ENCODE data around the gene ADCY10. TPM values are rescaled to one million over a fixed set of nuclear protein-coding genes. Genes with fewer than 3 reads are reported as not detected.

The ADCY10 gene
- polyA plus RNA-seq, 3 donors = 0.09 TPM; not detected in 2

DNA sequence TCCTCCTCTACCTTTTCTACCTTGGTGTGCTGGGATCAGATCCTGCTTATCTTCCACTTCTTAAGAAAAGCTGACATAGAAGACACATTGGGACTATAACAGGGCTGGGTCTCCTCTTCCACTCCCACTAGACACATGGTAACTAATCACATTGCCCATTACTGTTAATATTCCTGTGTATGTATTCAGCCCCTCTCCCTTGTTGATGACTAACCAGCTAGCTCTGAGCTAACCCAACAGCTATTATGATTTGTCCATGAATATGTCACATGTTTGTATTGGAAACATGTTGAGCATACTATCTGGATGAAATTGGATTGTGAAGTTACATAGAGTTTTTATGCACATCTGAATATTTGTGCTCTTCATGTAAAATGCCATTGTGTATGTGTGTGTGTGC, 139.2 kb downstream of the ADCY10 start:
- H3K4me3 Mint-ChIP-seq = no peak overlapping the region
- no peaks in the 10 kb centered on the region for H3K4me1 ChIP-seq (ENCODE audit: control insufficient read depth in 1 of 2, insufficient read depth in 2 of 2, low read length in 2 of 2)

GRCh38 chr1:167773516-167773915, 140.4 kb downstream of the ADCY10 start:
- Histone ChIP-seq H3K4me3 (replicated peaks in 1 of 3; ENCODE audit: low read depth in 2 of 3, low read length in 3 of 3) (no peak overlapping the region), H3K36me3 (replicated peaks in 1 of 2; ENCODE audit: control insufficient read depth in 1 of 2, insufficient read depth in 2 of 2, low read length in 2 of 2) (peaks cover 27 to 77% of the 10 kb centered on the region in 2 donors), H3K79me2 (ENCODE audit: insufficient read depth, low read length) (no peaks in the 10 kb centered on the region), H3K27me3 (ENCODE audit: control insufficient read depth in 2 of 2, insufficient read depth in 2 of 2, low read length in 2 of 2) (no peaks in the 10 kb centered on the region), H3K27ac (ENCODE audit: low read depth in 1 of 2, low read length in 2 of 2) (no peak overlapping the region), H4K20me1 (ENCODE audit: insufficient read depth, low read length) (no peaks in the 10 kb centered on the region), H2AFZ (ENCODE audit: insufficient read depth, low read depth, low read length, poor library complexity, severe bottlenecking) (no peak overlapping the region), H3K9me3 (replicated peaks in 1 of 2; ENCODE audit: control insufficient read depth in 1 of 2, insufficient read depth in 1 of 2, low read length in 2 of 2) (no peaks in the 10 kb centered on the region), H3K4me1 (ENCODE audit: control insufficient read depth in 1 of 2, insufficient read depth in 2 of 2, low read length in 2 of 2) (no peaks in the 10 kb centered on the region), H3K9ac (ENCODE audit: insufficient read depth, low read length, poor library complexity, severe bottlenecking) (no peak overlapping the region), H3K4me2 (replicated peaks; ENCODE audit: extremely low read depth, low read length, poor library complexity, severe bottlenecking) (no peak overlapping the region)
- WGBS (ENCODE audit: insufficient coverage) = no CpG with 5 or more reads among the region's 2 CpGs
- Mint-ChIP-seq H3K9me3 (peaks cover 0 to 4% (median 0%) of the 10 kb centered on the region in 7 donors), H3K27me3 (ENCODE audit: low read depth in 3 of 3) (no peaks in the 10 kb centered on the region), H3K4me1 (peaks cover 9% of the 10 kb centered on the region), H3K36me3 (peaks cover 61 to 73% of the 10 kb centered on the region in 2 donors), H3K27ac (no peak overlapping the region), H3K4me3 (no peak overlapping the region)
- no peak for DNase-seq
- TF ChIP-seq, protein P1, sequence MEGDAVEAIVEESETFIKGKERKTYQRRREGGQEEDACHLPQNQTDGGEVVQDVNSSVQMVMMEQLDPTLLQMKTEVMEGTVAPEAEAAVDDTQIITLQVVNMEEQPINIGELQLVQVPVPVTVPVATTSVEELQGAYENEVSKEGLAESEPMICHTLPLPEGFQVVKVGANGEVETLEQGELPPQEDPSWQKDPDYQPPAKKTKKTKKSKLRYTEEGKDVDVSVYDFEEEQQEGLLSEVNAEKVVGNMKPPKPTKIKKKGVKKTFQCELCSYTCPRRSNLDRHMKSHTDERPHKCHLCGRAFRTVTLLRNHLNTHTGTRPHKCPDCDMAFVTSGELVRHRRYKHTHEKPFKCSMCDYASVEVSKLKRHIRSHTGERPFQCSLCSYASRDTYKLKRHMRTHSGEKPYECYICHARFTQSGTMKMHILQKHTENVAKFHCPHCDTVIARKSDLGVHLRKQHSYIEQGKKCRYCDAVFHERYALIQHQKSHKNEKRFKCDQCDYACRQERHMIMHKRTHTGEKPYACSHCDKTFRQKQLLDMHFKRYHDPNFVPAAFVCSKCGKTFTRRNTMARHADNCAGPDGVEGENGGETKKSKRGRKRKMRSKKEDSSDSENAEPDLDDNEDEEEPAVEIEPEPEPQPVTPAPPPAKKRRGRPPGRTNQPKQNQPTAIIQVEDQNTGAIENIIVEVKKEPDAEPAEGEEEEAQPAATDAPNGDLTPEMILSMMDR (IDR thresholded peaks at IDR 0.05) = no peak
- intact Hi-C loops (cut with micrococcal nuclease) = no loop called here

More for the DNA sequence above, 139.2 kb downstream of the ADCY10 start:
- Histone ChIP-seq H3K27ac (ENCODE audit: low read depth in 1 of 2, low read length in 2 of 2) (no peak overlapping the region), H3K79me2 (ENCODE audit: insufficient read depth, low read length) (no peaks in the 10 kb centered on the region), H4K20me1 (ENCODE audit: insufficient read depth, low read length) (no peaks in the 10 kb centered on the region), H3K36me3 (replicated peaks in 1 of 2; ENCODE audit: control insufficient read depth in 1 of 2, insufficient read depth in 2 of 2, low read length in 2 of 2) (peaks cover 21 to 67% of the 10 kb centered on the region in 2 donors), H3K4me2 (replicated peaks; ENCODE audit: extremely low read depth, low read length, poor library complexity, severe bottlenecking) (no peak overlapping the region), H3K9ac (ENCODE audit: insufficient read depth, low read length, poor library complexity, severe bottlenecking) (no peak overlapping the region), H3K4me3 (replicated peaks in 1 of 3; ENCODE audit: low read depth in 2 of 3, low read length in 3 of 3) (no peak overlapping the region), H3K9me3 (replicated peaks in 1 of 2; ENCODE audit: control insufficient read depth in 1 of 2, insufficient read depth in 1 of 2, low read length in 2 of 2) (no peaks in the 10 kb centered on the region), H3K27me3 (ENCODE audit: control insufficient read depth in 2 of 2, insufficient read depth in 2 of 2, low read length in 2 of 2) (no peaks in the 10 kb centered on the region), H2AFZ (ENCODE audit: insufficient read depth, low read depth, low read length, poor library complexity, severe bottlenecking) (no peak overlapping the region)
- Mint-ChIP-seq H3K27ac (peak overlapping the region in 2 of 7 donors; percentile 24 to 71), H3K27me3 (ENCODE audit: low read depth in 3 of 3) (no peaks in the 10 kb centered on the region), H3K36me3 (peaks cover 57 to 73% of the 10 kb centered on the region in 2 donors), H3K9me3 (peaks cover 0 to 4% (median 2%) of the 10 kb centered on the region in 7 donors), H3K4me1 (peaks cover 7% of the 10 kb centered on the region)
- intact Hi-C loops (cut with micrococcal nuclease) = no loop called here
- no peak for DNase-seq
- TF ChIP-seq, protein P1 (IDR thresholded peaks at IDR 0.05) = no peak

Measured in CD14-positive monocyte (primary cell).